ENCODE measurements around the gene PODXL. TPM values are rescaled to one million over a fixed set of nuclear protein-coding genes. Genes with fewer than 3 reads are reported as not detected.

The PODXL gene
- total RNA-seq, 1 donor from 2014 or later, result 18.8 TPM

DNA sequence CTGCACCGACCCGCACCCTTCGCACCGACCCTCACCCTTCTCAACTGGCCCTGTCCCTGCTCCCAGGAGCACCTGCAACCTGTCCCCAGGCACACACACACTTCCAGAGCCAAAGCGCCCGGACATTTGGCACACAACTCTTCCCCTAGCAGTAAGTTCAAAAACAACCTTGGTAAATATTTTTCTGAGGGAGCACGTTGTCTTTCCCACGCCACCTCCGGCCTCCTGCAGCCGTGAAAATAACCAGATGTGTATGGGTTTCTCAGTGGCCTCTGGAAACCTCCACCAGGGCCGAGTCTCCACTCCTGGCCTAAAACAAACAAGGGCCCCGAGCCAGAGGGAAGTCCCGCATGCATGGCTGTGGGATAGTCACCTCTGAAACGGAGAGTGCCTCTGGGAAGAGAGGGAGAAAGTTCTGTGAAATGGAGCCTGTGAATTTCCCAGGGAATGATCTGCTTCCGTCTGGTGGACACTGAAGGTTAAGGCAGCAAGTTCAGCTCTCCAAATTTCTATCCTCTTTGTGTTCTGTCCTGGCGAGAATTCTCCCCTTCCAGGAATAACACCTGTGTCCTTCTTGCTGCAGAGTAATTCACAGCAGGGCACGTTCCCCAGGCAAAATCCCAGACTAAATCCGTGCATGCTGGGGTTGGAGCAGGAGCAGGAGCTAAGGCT, 15.8 kb downstream of the PODXL start:
- Histone ChIP-seq H3K9ac (ENCODE audit: low read depth in 1 of 3, low read length in 3 of 3) (peak overlapping the region in 2 of 3 donors; percentile 10 to 54), H3K4me1 (ENCODE audit: control insufficient read depth in 3 of 3, insufficient read depth in 3 of 3, low read length in 3 of 3) (peaks cover 39 to 58% (median 57%) of the 10 kb centered on the region in 3 donors), H3K9me3 (ENCODE audit: control insufficient read depth in 3 of 3, low read length in 3 of 3) (no peaks in the 10 kb centered on the region), H3K27ac (ENCODE audit: low read depth, low read length) (peak overlapping the region; percentile 31), H3K4me3 (ENCODE audit: low read length in 3 of 3) (no peak overlapping the region), H3K27me3 (ENCODE audit: control insufficient read depth in 3 of 3, insufficient read depth in 3 of 3, low read length in 3 of 3) (no peaks in the 10 kb centered on the region), H3K36me3 (ENCODE audit: control insufficient read depth in 3 of 3, insufficient read depth in 3 of 3, low read length in 3 of 3) (no peaks in the 10 kb centered on the region)

DNA sequence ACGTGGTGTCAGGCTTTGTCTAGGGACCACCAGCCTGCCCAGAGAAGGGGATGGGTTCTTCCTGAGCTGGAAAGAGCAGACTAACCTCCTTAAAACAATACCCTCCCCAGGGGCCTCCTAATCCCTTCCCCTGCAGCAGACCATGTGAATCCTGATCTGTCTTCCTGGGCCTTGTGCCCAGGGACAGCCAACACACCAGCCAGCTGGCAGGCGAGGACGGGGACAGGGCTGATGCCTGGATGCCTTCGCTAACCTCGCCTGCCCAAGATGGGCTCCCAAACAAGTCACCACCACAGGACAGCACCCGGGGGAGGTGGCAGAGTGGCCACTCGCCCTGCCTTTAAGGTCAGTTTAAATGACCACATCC, 17.6 kb downstream of the PODXL start:
- peak overlapping the region in 2 of 3 donors; percentile 64 for H3K9ac ChIP-seq (ENCODE audit: low read depth in 1 of 3, low read length in 3 of 3)
- H3K4me3 ChIP-seq (ENCODE audit: low read length in 3 of 3), result peak overlapping the region in 1 of 3 donors; percentile 49
- H3K36me3 ChIP-seq (ENCODE audit: control insufficient read depth in 3 of 3, insufficient read depth in 3 of 3, low read length in 3 of 3), result no peaks in the 10 kb centered on the region
- peak overlapping the region; percentile 82 for H3K27ac ChIP-seq (ENCODE audit: low read depth, low read length)
- H3K27me3 ChIP-seq (ENCODE audit: control insufficient read depth in 3 of 3, insufficient read depth in 3 of 3, low read length in 3 of 3), result no peaks in the 10 kb centered on the region
- H3K9me3 ChIP-seq (ENCODE audit: control insufficient read depth in 3 of 3, low read length in 3 of 3), result no peaks in the 10 kb centered on the region
- peaks cover 37 to 50% (median 47%) of the 10 kb centered on the region in 3 donors for H3K4me1 ChIP-seq (ENCODE audit: control insufficient read depth in 3 of 3, insufficient read depth in 3 of 3, low read length in 3 of 3)

DNA sequence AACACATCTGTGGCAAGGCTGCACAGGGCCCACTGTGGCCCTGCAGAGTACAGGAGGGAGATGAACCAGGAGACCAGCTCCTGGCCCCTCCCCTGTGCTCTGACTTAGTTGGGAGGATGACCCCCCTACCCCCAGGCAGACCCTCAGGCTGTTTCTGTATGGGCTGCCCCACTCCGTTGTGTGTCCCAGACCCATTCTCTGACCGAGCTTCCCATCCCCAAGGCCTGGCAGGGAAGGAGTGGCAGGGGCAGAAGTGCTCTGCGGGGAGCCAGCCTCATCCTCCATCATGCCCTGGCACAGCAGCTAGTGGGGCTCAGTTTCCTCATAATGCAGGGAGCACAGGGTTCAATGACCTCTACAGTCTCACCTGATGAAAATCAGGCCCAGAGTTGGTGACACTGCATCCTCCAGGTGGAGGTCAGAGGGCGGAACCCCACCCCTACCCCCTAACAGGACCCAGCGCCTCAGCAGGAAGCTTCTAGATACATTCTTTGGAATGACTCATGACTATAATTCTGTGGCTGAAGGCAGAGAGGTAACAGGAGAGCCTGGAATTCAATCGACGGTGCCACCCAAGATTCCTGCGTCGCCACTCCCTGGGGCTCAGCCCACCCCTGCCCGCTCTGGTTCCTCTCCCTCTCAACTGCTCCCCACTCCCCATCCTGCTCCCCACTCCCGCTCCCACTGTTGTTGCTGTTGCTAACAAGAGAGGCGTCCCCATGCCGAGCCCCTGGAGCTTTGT, 18.2 kb downstream of the PODXL start:
- H3K36me3 ChIP-seq (ENCODE audit: control insufficient read depth in 3 of 3, insufficient read depth in 3 of 3, low read length in 3 of 3), result no peaks in the 10 kb centered on the region
- H3K9ac ChIP-seq (ENCODE audit: low read depth in 1 of 3, low read length in 3 of 3), result peak overlapping the region in 2 of 3 donors; percentile 64
- peak overlapping the region; percentile 82 for H3K27ac ChIP-seq (ENCODE audit: low read depth, low read length)
- H3K9me3 ChIP-seq (ENCODE audit: control insufficient read depth in 3 of 3, low read length in 3 of 3), result no peaks in the 10 kb centered on the region
- H3K27me3 ChIP-seq (ENCODE audit: control insufficient read depth in 3 of 3, insufficient read depth in 3 of 3, low read length in 3 of 3), result no peaks in the 10 kb centered on the region
- H3K4me1 ChIP-seq (ENCODE audit: control insufficient read depth in 3 of 3, insufficient read depth in 3 of 3, low read length in 3 of 3), result peaks cover 40 to 52% (median 47%) of the 10 kb centered on the region in 3 donors
- peak overlapping the region in 1 of 3 donors; percentile 49 for H3K4me3 ChIP-seq (ENCODE audit: low read length in 3 of 3)

DNA sequence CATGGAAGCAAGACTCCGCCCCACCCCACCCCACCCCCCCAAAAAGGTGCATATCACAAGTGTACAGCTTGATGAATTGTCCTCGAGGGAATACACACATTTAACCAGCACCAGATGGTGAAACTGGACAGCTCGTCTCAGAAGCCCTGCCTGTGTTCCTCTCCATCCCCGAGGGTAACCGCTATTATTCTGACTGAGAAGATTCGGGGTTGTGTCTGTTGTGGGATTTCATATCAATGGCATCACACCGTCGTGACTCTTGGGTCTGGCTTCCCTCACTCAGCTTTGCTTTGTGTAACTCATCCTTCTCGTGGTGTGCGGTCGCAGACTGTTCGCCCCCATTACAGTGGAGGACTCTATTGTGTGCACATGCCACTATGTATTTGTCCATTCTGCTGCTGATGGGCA, 18.9 kb downstream of the PODXL start:
- no peak overlapping the region for H3K4me3 ChIP-seq (ENCODE audit: low read length in 3 of 3)
- no peaks in the 10 kb centered on the region for H3K27me3 ChIP-seq (ENCODE audit: control insufficient read depth in 3 of 3, insufficient read depth in 3 of 3, low read length in 3 of 3)
- no peaks in the 10 kb centered on the region for H3K36me3 ChIP-seq (ENCODE audit: control insufficient read depth in 3 of 3, insufficient read depth in 3 of 3, low read length in 3 of 3)
- H3K9me3 ChIP-seq (ENCODE audit: control insufficient read depth in 3 of 3, low read length in 3 of 3), result no peaks in the 10 kb centered on the region
- peak overlapping the region; percentile 82 for H3K27ac ChIP-seq (ENCODE audit: low read depth, low read length)
- H3K9ac ChIP-seq (ENCODE audit: low read depth in 1 of 3, low read length in 3 of 3), result peak overlapping the region in 1 of 3 donors; percentile 33
- H3K4me1 ChIP-seq (ENCODE audit: control insufficient read depth in 3 of 3, insufficient read depth in 3 of 3, low read length in 3 of 3), result peaks cover 39 to 50% (median 45%) of the 10 kb centered on the region in 3 donors

DNA sequence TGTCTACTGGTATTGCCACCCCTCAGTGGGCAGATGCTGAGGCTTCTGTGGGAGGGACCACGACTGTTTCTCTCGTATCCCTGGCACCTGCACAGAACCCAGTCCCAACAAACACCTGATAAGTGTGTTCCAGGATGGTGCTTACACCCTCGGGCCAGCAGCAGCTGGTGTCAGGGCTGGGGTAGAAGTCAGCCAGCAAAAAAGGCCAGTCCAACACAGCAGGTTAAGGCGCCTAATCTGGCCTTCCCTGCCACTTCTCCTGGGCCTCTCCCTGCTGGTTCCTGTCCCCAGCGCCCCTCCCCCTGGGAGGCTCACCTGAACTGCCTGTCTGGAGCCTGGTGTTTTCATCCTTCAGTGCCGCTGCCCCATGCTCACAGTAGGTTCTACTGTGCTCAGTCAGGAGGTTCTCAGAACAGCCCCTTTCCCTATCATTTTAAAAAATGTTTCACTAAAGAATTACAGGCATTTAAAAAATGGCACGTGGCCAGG, 20.0 kb downstream of the PODXL start:
- Histone ChIP-seq H3K27ac (ENCODE audit: low read depth, low read length) (no peak overlapping the region), H3K9ac (ENCODE audit: low read depth in 1 of 3, low read length in 3 of 3) (no peak overlapping the region), H3K36me3 (ENCODE audit: control insufficient read depth in 3 of 3, insufficient read depth in 3 of 3, low read length in 3 of 3) (no peaks in the 10 kb centered on the region), H3K9me3 (ENCODE audit: control insufficient read depth in 3 of 3, low read length in 3 of 3) (no peaks in the 10 kb centered on the region), H3K4me3 (ENCODE audit: low read length in 3 of 3) (no peak overlapping the region), H3K4me1 (ENCODE audit: control insufficient read depth in 3 of 3, insufficient read depth in 3 of 3, low read length in 3 of 3) (peaks cover 31 to 40% (median 35%) of the 10 kb centered on the region in 3 donors), H3K27me3 (ENCODE audit: control insufficient read depth in 3 of 3, insufficient read depth in 3 of 3, low read length in 3 of 3) (no peaks in the 10 kb centered on the region)

DNA sequence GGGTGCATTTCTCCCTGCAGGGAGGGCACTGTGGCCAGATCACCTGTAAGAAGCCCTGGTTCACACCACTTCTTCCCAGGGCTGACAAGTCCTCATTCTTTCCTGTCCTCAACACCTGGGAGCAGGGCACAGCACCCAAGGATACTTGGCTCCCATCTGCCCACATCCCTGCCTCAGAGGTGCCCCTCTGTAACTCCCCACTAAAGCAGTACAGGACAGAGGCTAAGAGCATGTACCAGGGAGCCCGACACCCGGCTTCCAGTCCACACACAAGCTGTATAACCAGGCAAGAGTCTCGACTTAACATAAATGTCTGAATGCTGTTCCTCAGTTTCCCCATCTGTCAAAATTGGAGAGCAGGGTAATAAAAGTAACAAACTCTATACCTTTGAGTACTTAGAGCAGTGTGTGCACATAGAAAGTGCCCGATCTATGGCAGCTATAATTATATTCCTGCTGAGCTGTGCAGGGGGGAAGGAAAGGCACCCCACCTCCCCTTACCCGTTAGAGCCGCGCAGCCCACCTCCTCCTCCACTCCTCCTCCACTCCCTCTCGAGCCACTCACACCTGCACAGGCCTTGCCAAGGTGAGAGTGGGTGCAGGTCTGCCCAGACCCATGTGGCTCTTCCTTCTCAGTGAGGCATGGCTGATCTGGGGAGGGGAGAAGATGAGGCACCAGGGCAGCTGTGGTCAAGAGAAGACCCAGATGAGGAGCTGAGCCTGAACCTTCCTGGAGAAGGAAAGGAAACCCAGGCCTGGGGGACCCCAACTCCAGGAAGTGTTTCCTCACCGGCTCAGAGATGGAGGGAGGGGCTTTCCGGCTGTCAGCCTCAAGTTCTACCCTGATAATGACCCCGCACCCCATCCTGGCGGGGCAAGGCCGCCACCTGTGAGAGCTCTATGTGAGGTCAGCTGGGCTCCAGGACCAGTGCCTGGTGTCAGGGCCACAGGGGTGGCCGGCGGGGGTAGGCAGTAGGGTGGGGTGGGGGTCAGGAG, 22.6 kb downstream of the PODXL start:
- Histone ChIP-seq H3K36me3 (ENCODE audit: control insufficient read depth in 3 of 3, insufficient read depth in 3 of 3, low read length in 3 of 3) (no peaks in the 10 kb centered on the region), H3K4me1 (ENCODE audit: control insufficient read depth in 3 of 3, insufficient read depth in 3 of 3, low read length in 3 of 3) (peaks cover 16 to 22% (median 18%) of the 10 kb centered on the region in 3 donors), H3K4me3 (ENCODE audit: low read length in 3 of 3) (no peak overlapping the region), H3K9ac (ENCODE audit: low read depth in 1 of 3, low read length in 3 of 3) (no peak overlapping the region), H3K27me3 (ENCODE audit: control insufficient read depth in 3 of 3, insufficient read depth in 3 of 3, low read length in 3 of 3) (no peaks in the 10 kb centered on the region), H3K27ac (ENCODE audit: low read depth, low read length) (no peak overlapping the region), H3K9me3 (ENCODE audit: control insufficient read depth in 3 of 3, low read length in 3 of 3) (no peaks in the 10 kb centered on the region)

DNA sequence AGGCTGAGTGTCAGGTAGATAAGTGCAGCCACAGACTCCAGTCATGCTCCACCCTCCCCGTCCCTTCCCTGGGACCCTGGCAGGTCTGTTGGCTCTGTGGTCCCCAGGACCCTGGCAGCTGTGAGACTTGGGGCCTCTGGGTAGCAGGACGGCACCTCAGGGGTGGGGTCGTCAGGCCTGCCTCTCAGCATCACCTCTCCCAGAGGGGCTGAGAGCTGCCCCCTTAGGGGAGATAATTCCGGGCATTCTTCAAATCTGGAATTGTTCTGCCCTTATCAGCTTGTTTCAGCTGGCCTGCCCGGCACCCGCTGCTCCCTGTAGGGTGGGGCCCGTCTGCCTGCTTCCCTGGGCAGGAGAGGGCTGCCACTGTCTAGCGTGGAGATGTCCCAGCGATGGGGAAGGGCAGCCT, 23.3 kb downstream of the PODXL start:
- Histone ChIP-seq H3K9ac (ENCODE audit: low read depth in 1 of 3, low read length in 3 of 3) (peak overlapping the region in 1 of 3 donors; percentile 40), H3K27ac (ENCODE audit: low read depth, low read length) (no peak overlapping the region), H3K27me3 (ENCODE audit: control insufficient read depth in 3 of 3, insufficient read depth in 3 of 3, low read length in 3 of 3) (no peaks in the 10 kb centered on the region), H3K4me1 (ENCODE audit: control insufficient read depth in 3 of 3, insufficient read depth in 3 of 3, low read length in 3 of 3) (peaks cover 11 to 15% (median 14%) of the 10 kb centered on the region in 3 donors), H3K36me3 (ENCODE audit: control insufficient read depth in 3 of 3, insufficient read depth in 3 of 3, low read length in 3 of 3) (no peaks in the 10 kb centered on the region), H3K4me3 (ENCODE audit: low read length in 3 of 3) (no peak overlapping the region), H3K9me3 (ENCODE audit: control insufficient read depth in 3 of 3, low read length in 3 of 3) (no peaks in the 10 kb centered on the region)

DNA sequence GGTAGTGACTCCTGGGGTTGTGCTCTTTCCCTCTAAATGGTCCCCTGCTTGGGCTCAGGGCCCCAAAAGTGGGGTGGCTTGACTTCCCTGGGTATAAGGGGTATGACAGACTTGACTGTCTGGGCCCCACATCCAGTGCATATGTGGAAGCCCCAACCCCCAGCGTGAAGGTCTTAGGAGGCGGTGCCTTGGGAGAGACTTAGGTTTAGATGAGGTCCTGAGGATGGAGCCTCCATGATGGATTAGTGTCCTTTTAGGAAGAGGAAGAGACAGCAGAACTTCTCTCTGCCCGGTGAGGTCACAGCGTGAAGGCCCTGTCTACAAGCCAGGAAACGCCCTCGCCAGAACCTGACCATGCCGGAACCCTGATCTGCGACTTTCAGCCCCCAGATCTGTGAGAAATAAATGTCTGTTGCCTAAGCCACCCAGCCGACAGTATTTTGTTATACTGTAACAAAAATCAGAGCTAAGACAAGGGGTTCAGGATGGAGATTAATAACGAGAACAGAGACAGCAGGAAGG, 23.8 kb downstream of the PODXL start:
- Histone ChIP-seq H3K4me3 (ENCODE audit: low read length in 3 of 3) (no peak overlapping the region), H3K9me3 (ENCODE audit: control insufficient read depth in 3 of 3, low read length in 3 of 3) (no peaks in the 10 kb centered on the region), H3K4me1 (ENCODE audit: control insufficient read depth in 3 of 3, insufficient read depth in 3 of 3, low read length in 3 of 3) (peaks cover 7 to 11% (median 10%) of the 10 kb centered on the region in 3 donors), H3K36me3 (ENCODE audit: control insufficient read depth in 3 of 3, insufficient read depth in 3 of 3, low read length in 3 of 3) (no peaks in the 10 kb centered on the region), H3K27me3 (ENCODE audit: control insufficient read depth in 3 of 3, insufficient read depth in 3 of 3, low read length in 3 of 3) (no peaks in the 10 kb centered on the region), H3K9ac (ENCODE audit: low read depth in 1 of 3, low read length in 3 of 3) (no peak overlapping the region), H3K27ac (ENCODE audit: low read depth, low read length) (no peak overlapping the region)

DNA sequence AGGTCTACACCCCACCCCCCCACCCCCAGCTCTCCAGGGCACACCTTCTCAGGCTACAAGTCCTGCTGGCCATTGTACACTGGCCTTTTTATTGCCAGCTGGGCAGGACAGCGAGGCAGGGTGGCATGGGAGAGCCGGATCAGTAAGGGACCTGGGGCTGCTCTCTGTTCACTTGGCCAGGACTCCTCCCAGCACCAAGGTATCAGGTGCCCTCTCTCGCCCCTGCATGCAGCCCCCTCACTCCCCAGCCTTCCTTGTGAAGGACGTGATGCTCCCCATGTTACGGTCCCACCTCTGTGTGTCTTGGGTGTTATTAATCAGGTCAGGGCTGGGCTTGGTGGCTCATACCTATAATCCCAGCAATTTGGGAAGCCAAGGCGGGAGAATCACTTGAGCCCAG, 26.3 kb downstream of the PODXL start:
- H3K4me1 ChIP-seq (ENCODE audit: control insufficient read depth in 3 of 3, insufficient read depth in 3 of 3, low read length in 3 of 3), result peaks cover 5 to 11% (median 10%) of the 10 kb centered on the region in 3 donors
- no peaks in the 10 kb centered on the region for H3K36me3 ChIP-seq (ENCODE audit: control insufficient read depth in 3 of 3, insufficient read depth in 3 of 3, low read length in 3 of 3)
- no peaks in the 10 kb centered on the region for H3K9me3 ChIP-seq (ENCODE audit: control insufficient read depth in 3 of 3, low read length in 3 of 3)
- no peaks in the 10 kb centered on the region for H3K27me3 ChIP-seq (ENCODE audit: control insufficient read depth in 3 of 3, insufficient read depth in 3 of 3, low read length in 3 of 3)
- H3K27ac ChIP-seq (ENCODE audit: low read depth, low read length), result no peak overlapping the region
- no peak overlapping the region for H3K9ac ChIP-seq (ENCODE audit: low read depth in 1 of 3, low read length in 3 of 3)
- no peak overlapping the region for H3K4me3 ChIP-seq (ENCODE audit: low read length in 3 of 3)

Data from skeletal muscle tissue (tissue), 4 donors.